NCI-H2227 (cell line): ENCODE data around the gene MYL12B.
"Not testable (repeated sequence)": the region's sequence is repeated elsewhere in the genome, so short reads cannot be mapped to it uniquely, and the experiment has no call there.

ENCODE experiments used
- DNase-seq: peaks from one replicate; lab custom pipeline; 2025; ENCODE audit not compliant: unreplicated experiment; lab: John Stamatoyannopoulos, UW

Gene MYL12B

GRCh38 chr18:3261373-3262233, at the start of gene MYL12B:
MYL12B (plus strand) TSS chr18:3262133; CDS start chr18:3272899, 10,766 bp downstream.
- DNase-seq = peak; percentile 86

- DNase-seq = no peak
These were observed 49.3 kb upstream of the MYL12B start for GRCh38 chr18:3212657-3213056.

GRCh38 chr18:3213300-3214059, 48.5 kb upstream of the MYL12B start:
- no peak for DNase-seq

GRCh38 chr18:3214855-3215637, 46.9 kb upstream of the MYL12B start:
- no peak for DNase-seq

- no peak for DNase-seq
These were observed 44.9 kb upstream of the MYL12B start for GRCh38 chr18:3216987-3217386.

DNA sequence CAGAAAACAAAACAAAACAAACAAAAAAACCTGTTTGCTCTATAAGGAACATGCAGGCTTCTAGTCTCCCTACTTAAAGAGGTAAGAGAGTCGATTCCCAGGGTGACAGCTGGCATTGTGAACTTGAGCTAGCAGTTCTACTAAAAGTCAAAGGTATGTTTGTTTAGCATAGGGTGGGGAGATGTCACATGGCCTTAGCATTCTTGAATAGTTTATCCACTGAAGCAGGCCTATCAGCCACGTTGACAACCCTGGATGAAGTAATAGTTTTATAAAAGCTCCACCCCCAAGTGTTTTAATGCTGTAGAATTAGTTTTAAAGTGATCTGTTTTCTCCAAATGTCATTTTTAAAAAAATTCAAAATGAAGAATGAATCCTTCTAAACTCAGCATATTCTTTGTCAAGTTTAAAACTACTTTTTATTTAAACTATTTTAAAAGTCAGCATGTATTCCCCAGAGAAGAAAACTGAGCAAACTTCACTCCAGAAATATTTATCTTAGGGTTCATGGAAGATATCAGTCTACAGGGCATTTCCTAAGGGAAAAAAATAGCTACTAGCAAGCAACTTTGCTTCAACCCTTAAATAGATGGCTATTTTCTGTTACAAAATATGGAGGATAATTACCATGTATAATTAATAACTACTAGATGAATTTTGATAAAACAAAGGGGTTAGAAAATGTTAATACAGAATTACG, 43.8 kb upstream of the MYL12B start:
- no peak for DNase-seq

GRCh38 chr18:3218819-3219218, 43.1 kb upstream of the MYL12B start:
- DNase-seq = no peak

DNA sequence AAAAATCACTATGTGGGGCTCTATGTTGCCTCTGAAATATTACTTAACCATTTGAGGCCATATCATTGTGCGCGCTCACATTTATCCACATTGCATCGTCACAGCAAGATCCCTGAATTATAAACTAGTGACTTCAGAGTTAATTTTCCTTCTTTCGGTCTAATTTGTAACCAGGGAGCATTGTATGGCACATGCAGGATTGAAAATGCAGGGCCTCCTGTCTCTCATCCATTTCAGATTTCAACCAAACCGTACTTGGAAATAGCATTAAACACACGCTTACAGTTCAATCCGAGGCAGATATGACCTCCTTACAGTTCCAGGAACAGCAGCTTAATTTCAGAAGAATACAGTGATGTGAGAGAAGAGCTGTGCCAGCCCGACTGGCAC, 42.7 kb upstream of the MYL12B start:
- no peak for DNase-seq

GRCh38 chr18:3219631-3220335, 42.1 kb upstream of the MYL12B start, which contains the start of gene MYOM1:
MYOM1 (minus strand) TSS chr18:3219968; CDS start chr18:3215223, 4,745 bp downstream.
- DNase-seq = peak; percentile 17

GRCh38 chr18:3220868-3221267, 41.1 kb upstream of the MYL12B start:
- not testable (repeated sequence) for DNase-seq

GRCh38 chr18:3221496-3221895, 40.4 kb upstream of the MYL12B start:
- DNase-seq = no peak

- no peak for DNase-seq
These were observed 38.6 kb upstream of the MYL12B start for GRCh38 chr18:3223356-3223755.

DNA sequence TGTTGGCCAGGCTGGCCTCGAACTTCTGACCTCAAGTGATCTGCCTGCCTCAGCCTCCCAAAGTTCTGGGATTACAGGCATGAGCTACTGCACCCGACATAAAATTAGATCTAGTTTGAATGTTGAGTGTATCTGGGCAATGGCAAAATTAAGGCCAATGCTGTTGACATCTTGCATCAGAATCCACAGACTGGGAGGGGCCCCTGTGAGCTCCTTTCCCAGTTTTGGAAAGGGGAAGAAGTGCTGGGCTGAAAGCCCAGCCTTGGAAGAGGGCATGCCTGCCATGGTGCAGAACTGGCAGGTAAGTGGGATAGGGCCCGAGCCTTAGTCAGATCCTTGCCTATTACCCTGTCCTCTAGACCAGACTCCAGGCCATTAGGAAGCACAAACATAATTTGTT, 37.7 kb upstream of the MYL12B start:
- DNase-seq = no peak

DNA sequence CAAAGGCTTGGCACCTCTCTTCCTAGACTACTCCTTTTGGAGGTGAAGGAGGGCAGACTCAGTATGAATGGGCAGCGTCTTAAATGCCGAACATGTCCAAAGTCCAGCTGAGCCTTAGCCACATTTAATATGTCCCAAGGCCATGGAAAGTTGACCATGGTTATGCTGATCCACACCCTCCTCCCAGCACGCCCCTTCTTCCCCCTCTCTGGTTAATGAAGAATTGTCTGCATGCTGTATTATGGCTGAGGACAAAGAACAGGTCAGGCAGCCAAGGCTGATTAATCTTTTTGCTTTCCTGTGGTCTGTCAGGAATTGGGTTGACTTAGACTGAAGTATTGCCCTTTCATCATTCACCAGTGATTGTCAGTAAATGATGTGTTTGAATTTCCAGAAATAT, 36.3 kb upstream of the MYL12B start:
- no peak for DNase-seq

GRCh38 chr18:3226048-3226447, 35.9 kb upstream of the MYL12B start:
- no peak for DNase-seq

- no peak for DNase-seq
These were observed 31.3 kb upstream of the MYL12B start for GRCh38 chr18:3230401-3231334.

DNA sequence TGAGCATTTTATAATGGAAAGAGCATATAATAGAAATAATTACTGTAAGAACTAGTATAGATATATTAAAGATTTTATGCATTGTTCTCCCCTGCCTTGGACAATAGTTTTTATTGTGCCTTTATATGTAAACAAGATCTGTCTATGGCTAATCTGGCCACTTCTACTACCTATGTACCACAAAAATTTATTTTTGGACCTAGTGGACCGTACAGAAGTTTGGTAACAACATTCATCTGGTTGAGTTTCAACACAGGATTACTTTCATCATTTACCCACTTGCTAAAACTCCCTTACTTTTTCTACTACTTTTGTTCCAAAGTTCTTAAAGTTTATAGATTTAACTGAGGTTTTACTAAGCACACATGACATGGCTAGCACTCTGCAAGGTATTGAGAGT, 28.9 kb upstream of the MYL12B start:
- DNase-seq = no peak

DNA sequence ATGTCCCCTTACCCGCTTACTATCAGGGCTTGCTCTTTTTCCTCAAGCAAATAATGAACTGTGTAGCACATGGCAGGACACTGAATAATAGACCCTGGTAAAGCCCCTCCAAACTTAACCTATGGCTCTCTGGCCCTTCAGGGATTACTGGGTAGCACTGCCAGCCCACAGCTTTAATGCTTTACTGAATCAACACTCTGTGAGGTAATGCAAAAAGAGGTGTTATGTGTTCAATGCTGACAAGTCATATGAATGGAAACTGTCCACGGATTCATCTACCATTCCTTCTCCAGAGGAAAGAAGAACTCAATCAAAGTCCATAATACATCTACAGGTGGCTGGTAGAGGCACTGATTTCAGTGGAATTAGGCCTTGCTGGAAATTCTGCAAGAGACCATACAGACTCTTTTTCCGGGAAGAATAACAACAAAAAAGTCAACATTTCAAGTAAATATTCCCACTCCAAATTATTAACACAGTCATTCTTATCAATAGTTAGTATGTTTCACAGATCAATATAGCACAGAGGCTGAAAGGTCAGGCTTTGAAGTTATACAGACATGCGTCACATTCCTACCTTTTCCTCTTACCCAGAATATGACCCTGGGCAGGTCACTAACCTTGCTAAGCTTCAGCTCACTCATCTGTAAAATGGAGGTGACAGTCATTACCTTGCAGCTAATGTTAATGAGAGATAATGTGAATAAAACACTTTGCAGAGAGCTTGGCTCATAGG, 28.3 kb upstream of the MYL12B start:
- no peak for DNase-seq
